ENCODE results near the gene ZFAND5.
A peak's percentile ranks its signal among the peaks of the same experiment; 100 is the strongest.

Gene ZFAND5

GRCh38 chr9:72364679-72365524 is at the start of gene ZFAND5:
Gene ZFAND5 (minus strand): TSS chr9:72365208. CDS start chr9:72360778, 4,430 bp downstream.
- DNase-seq: peak; percentile 96

GRCh38 chr9:72412483-72413040 is 47.6 kb upstream of the ZFAND5 start:
- no peak for DNase-seq

DNA sequence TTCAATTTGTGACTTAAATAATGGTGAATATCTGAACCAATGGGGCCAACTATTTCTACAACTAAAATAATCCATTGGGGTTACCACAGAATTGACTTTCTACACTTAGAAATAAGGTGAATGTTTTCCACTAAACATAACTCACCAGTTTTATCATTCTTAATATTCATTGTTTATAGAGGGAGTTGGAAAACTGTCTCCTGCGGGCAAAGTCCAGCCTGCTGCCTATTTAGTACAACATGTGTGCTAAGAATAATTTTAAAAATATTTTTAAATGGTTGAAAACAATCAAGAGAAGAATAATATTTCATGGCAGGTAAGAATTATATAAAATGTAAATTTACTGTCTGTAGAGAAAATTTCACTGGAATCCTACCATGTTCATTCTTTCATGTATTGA is 45.2 kb upstream of the ZFAND5 start:
- DNase-seq: no peak

DNA sequence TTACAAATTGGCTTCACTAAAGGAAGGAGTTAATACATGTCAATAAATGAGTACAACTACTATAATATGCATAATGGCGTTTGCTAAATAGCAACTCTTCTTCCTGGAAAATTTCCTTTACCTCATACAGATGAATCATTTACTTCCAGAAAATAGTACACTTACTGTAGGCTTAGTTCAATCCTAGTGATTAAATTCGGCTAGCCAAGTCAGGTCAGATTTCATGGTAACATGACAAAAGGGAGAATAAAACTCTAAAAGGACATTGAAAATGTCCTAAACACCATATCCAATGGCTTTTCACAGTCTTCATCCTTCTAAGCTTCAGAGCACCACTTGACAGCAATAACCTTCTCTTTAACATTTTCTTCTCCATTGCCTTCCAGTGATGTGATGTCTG is 42.1 kb upstream of the ZFAND5 start:
- DNase-seq: no peak

DNA sequence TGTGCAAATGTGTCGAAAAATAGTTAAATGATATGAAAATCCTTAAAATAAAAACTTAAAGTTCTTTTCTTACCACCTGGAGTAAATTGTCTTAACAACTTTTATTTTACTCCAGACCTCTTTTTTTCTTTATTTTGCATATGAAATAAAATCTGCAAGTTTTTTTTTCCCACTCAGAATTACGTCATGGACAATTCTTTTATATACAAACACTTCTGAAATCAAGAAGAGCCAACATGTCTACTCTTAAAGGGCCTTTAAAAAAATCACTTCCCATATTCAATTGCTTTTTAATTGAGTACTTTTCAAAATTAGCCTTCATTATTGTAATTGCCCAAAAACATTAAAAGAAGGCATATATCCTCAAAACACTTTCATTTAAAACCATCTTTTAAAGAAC is 37.7 kb upstream of the ZFAND5 start:
- DNase-seq: no peak

GRCh38 chr9:72401396-72401795 is 36.4 kb upstream of the ZFAND5 start:
- DNase-seq: no peak

- DNase-seq: no peak
Observed at GRCh38 chr9:72400866-72401265, 35.9 kb upstream of the ZFAND5 start.

DNA sequence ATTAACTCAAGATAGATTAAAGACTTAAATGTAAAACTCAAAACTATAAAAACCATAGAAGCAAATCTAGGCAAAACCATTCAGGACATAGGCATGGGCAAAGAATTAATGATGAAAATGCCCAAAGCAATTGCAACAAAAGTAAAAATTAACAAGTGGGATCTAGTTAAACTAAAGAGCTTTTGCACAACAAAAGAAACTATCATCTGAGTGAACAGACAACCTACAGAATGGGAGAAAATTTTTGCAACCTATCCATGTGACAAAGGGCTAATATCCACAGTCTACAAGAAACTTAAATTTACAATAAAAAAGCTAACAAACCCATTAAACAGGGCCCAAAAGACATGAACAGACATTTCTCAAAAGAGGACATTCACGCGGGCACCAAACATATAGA is 34.4 kb upstream of the ZFAND5 start:
- DNase-seq: no peak

DNA sequence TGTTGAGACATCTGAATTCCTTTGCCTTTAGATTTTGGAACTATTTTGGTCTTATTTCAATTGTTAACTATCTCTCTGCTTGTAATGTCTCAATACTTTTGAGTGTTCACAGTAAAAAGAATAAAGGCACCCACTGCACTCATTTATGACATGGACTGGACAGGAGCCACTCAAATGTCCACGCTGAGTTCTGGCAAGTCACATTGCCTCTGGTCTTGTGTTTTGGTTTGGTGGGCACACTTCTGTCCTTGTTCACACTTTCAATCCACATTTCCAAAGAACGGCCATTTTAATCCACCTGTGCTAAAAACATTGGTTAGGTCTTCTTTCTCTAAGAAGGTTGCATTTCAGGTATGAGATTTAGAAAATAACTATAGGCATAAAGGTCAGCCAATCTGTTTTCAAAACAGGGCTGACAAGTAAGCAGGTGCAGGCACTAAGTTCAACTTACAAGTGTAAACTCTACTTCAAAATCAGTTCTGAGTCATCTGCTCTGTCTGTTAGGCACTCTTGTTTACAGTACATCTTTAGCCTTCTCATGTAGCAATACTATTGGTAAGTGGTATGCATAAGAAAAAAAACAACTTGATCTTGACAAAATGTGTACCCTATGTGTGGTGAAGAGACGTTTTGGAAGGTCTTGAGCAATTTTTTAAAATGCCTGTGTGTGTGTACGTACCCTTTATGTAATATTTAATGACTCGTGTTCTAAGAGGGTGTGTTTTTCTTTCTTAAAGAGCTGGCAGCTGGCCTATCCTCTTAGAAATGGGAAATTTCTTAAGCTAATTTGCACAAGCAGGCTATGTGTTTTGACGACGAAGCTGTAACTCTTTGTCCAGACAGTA is 31.5 kb upstream of the ZFAND5 start:
- DNase-seq: no peak

DNA sequence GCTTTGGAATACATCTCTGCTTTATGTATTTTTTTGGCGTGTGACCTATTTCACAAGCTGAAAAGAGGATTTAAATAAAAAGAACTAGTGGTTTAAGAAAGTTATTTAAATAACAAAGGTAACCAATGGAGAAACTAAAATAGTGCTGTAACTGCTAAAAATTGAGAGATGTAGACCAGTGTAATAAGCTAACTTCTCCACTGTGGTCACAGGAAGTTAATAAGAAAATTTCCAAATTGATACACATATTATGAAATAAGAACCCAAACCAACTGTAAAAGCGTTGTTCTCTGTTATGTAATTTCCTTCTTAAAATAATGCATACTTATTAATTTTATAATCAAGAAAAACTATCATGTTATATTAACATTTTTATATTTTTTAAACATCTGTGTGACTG is 29.1 kb upstream of the ZFAND5 start:
- no peak for DNase-seq

DNA sequence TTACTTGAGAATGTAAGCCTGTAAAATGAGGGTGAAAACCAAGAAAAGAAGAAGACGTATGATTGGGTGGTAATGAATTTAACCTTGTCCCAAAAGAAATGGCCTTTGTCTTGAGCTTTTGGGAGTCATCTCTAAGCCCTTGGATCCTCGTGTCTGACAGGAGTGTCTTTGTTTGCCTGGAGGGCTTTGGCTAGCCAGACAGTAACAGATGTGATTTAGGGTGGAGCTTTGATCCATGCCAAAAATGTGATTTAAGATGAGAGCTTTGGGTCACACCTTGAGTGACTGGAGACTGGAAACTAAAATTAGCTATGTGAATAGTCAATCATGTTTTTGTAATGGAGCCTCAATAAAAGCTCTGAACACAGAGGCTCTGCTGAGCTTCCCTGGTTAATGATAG is 25.9 kb upstream of the ZFAND5 start:
- DNase-seq: no peak

GRCh38 chr9:72386186-72386585 is 21.2 kb upstream of the ZFAND5 start:
- no peak for DNase-seq

- no peak for DNase-seq
Observed at GRCh38 chr9:72384710-72385485, 19.9 kb upstream of the ZFAND5 start.

GRCh38 chr9:72383978-72384709 is 19.1 kb upstream of the ZFAND5 start:
- no peak for DNase-seq

DNA sequence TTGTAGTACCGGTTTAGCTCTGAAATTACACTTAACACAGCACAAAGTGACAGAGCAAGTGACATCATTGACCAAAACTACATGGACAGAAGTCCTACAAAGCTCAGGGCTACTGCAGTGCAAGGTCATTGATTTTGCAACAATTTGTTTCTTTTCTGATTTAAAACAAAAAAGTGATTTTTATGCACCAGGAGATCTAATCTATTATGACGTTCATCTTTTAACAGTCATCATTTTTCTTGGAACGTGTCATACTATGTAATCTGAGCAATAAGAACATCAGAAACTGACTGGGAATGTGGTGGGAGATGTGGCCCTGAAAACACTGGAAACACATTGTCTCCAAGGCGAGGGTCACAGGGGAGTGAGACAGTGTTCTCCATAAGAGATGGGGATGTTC is 17.4 kb upstream of the ZFAND5 start:
- DNase-seq: no peak

DNA sequence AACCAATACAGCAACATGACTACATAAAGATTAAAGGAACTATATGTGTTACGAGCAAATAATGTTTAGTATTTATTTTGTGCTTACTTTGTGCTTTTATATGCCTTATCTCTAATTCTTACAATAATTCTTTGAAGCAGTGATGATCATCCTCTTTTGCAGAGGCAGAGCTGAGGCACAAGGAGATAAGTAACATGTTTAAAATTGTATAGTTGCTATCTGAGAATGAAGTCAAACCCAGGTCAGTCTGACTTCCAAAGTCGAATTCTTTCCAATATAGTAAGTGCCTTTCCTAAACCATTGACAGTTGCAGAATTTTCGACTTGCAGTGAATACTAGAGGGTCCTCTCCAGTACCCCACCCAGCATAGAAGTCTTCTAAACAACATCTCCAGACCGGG is 12.0 kb upstream of the ZFAND5 start:
- no peak for DNase-seq

DNA sequence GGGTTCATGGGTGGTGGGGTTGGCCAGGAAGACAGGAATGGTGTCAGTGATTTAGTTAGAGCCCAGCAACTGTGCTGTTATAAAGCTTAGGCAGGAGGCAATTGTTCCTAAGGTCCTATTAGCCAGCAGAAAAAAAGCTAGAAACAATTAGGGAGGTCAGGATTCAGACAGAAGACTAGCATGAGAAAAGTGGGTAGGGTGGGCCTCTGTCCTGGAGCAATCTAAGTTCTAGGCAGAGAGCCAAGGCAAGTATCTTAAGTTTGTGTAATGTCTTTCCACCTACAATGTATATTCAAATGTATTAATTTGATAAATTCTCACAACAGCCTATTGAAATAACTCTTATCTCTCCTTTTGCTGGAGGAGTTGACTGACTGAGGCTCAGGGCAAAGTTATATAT is 6.1 kb upstream of the ZFAND5 start:
- no peak for DNase-seq

DNA sequence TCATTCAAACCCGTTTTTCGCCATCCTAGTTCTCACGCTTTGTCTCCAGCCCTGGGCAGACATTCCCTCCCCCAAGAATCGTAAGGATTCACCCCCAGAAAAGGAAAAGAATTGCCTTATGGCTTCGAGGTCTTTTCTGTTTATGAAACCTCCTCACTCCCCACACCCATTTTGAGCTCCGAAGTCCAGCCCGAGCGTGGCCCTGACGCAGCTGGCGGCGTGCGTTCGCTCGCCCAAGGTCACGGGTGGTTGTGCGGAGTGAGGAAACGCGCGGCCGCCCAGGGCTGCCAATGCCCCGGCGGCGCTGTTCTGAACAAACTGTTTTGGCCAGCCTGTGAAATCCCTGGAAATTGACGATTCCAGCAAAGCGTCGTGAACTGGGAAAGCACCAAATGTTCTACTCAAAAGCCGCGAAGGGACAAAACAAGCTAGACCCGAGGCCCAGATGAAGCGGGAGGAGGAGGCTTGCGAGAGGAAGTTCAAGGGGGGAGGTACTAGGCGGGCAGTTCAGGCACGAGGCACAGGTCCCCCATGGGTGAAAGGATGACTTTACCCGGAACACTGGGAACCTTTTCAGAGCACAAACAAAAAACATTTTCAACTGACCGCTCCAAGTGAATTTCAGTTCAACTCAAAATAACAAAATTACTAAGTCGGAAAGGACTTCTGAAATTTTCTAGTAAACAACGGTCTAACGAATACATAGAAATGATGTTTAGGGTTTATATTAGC is 683 bp upstream of the ZFAND5 start:
- peak; percentile 71 for DNase-seq

DNA sequence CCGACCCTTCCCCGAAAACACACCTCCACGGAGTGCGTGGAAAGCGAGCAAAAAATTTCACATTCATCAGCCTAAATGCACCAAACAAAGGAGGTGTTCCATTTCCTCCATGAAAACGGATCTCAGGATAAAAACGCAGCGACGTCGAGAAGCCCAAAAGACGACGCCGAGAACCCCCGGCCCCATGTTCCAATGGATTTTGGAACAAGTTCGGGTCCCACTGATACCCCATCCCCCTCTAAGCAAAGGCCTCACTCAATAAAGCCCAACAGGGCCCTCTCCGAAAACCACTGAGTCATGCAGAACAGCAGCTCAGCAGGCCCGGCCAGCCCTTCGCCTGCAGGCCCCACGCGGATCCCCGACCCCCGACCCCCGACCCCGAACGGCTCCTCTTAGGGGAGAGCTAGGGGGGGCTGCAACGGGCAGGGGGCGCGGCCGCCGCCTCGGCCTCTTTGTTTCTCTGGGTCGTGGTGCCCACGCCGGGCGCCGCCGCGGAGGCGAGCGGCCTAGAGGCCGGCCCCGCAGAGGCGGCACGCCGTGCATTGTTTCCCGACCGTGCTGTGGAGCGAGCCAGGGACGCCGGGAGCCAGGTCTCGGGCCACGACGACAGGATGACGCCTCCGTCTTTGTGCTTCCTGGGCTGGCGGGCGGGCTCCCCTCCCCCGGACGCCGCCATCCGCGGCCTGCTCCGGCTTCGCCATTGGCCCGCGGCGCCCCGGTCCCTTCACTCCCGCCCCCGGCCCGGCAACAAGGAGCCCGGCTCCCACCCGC is 915 bp downstream of the ZFAND5 start:
- peak; percentile 67 for DNase-seq

DNA sequence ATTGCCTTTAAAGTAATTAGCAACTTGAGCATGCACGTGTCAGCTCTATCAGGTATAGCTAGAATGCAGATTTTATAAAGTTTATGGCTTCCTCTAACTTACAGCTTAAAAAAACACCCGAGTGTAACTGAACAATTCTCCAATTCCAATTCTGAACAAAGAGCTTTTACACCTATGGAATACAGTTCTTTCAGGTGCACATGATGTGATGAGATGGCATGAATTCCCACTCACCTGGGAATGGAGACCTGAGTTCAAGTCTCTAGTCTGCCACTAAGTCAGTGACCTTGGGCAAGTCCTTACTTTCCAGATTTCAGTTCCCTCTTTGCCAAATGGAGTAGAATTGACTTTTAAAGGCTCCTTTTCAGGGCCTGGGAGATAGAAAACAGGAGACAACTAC is 1.8 kb downstream of the ZFAND5 start:
- DNase-seq: no peak

GRCh38 chr9:72362680-72363139 is 2.3 kb downstream of the ZFAND5 start:
- peak; percentile 31 for DNase-seq
